ENCODE measurements around the gene ANGPT4.
A peak's percentile ranks its signal among the peaks of the same experiment; 100 is the strongest.

ANGPT4 gene

GRCh38 chr20:836190-836589, 79.9 kb downstream of the ANGPT4 start:
- no peak for DNase-seq (ENCODE audit: low read depth, low spot score)
- H3K9ac ChIP-seq (ENCODE audit: insufficient read length) = no peak overlapping the region
- H3K4me3 ChIP-seq = no peak overlapping the region
- no peak overlapping the region for H3K27ac ChIP-seq
- TF ChIP-seq EZH2 (IDR thresholded peaks at IDR 0.05) = no peak
- no peaks in the 10 kb centered on the region for H3K36me3 ChIP-seq (ENCODE audit: insufficient read depth, low read length)
- no peaks in the 10 kb centered on the region for H3K9me3 ChIP-seq (ENCODE audit: low read depth, low read length)

- Histone ChIP-seq H3K9ac (ENCODE audit: insufficient read length) (no peak overlapping the region), H3K27ac (no peak overlapping the region), H3K36me3 (ENCODE audit: insufficient read depth, low read length) (no peaks in the 10 kb centered on the region), H3K4me3 (no peak overlapping the region), H3K9me3 (ENCODE audit: low read depth, low read length) (no peaks in the 10 kb centered on the region)
- TF ChIP-seq POLR2AphosphoS5 (IDR thresholded peaks at IDR 0.05; ENCODE audit: borderline replicate concordance, low read depth, low read length) (no peak), EZH2 (IDR thresholded peaks at IDR 0.05) (no peak), FOXP2 (optimal IDR thresholded peaks at IDR 0.05; ENCODE audit: control extremely low read depth, extremely low read length, insufficient read depth) (no peak)
- no peak for DNase-seq (ENCODE audit: low read depth, low spot score)
Measured at GRCh38 chr20:835608-836045, 80.5 kb downstream of the ANGPT4 start.

GRCh38 chr20:834151-834746, 81.9 kb downstream of the ANGPT4 start:
- Histone ChIP-seq H3K27ac (no peak overlapping the region), H3K9me3 (ENCODE audit: low read depth, low read length) (no peaks in the 10 kb centered on the region), H3K9ac (ENCODE audit: insufficient read length) (peak overlapping the region; percentile 85), H3K4me3 (peak overlapping the region; percentile 90), H3K36me3 (ENCODE audit: insufficient read depth, low read length) (no peaks in the 10 kb centered on the region)
- no peak for DNase-seq (ENCODE audit: low read depth, low spot score)
- no peak for TF ChIP-seq FOXP2 (optimal IDR thresholded peaks at IDR 0.05; ENCODE audit: control extremely low read depth, extremely low read length, insufficient read depth)
- TF ChIP-seq EZH2 (IDR thresholded peaks at IDR 0.05) = no peak
- no peak for TF ChIP-seq POLR2AphosphoS5 (IDR thresholded peaks at IDR 0.05; ENCODE audit: borderline replicate concordance, low read depth, low read length)

- Histone ChIP-seq H3K27ac (peak within 1 kb of the TSS; percentile 90), H3K9me3 (ENCODE audit: low read depth, low read length) (no peaks in the 10 kb centered on the region), H3K4me3 (peak within 1 kb of the TSS; percentile 90), H3K36me3 (ENCODE audit: insufficient read depth, low read length) (no peaks in the 10 kb centered on the region), H3K9ac (ENCODE audit: insufficient read length) (peak within 1 kb of the TSS; percentile 85)
- TF ChIP-seq FOXP2 (optimal IDR thresholded peaks at IDR 0.05; ENCODE audit: control extremely low read depth, extremely low read length, insufficient read depth) (peak; percentile 34), EZH2 (IDR thresholded peaks at IDR 0.05) (no peak), POLR2AphosphoS5 (IDR thresholded peaks at IDR 0.05; ENCODE audit: borderline replicate concordance, low read depth, low read length) (peak; percentile 59; the same call in 1 of the 2 replicates)
- DNase-seq (ENCODE audit: low read depth, low spot score) = peak; percentile 37
Measured at GRCh38 chr20:833450-834150, 82.5 kb downstream of the ANGPT4 start, which contains the start of gene FAM110A. FAM110A (plus strand) TSS chr20:833715; CDS start chr20:844805, 11,090 bp downstream.

GRCh38 chr20:833121-833449, 83.0 kb downstream of the ANGPT4 start:
- Histone ChIP-seq H3K9ac (ENCODE audit: insufficient read length) (peak overlapping the region; percentile 47), H3K9me3 (ENCODE audit: low read depth, low read length) (no peaks in the 10 kb centered on the region), H3K27ac (peak overlapping the region; percentile 90), H3K4me3 (peak overlapping the region; percentile 90), H3K36me3 (ENCODE audit: insufficient read depth, low read length) (no peaks in the 10 kb centered on the region)
- DNase-seq (ENCODE audit: low read depth, low spot score) = peak; percentile 32
- no peak for TF ChIP-seq FOXP2 (optimal IDR thresholded peaks at IDR 0.05; ENCODE audit: control extremely low read depth, extremely low read length, insufficient read depth)
- no peak for TF ChIP-seq POLR2AphosphoS5 (IDR thresholded peaks at IDR 0.05; ENCODE audit: borderline replicate concordance, low read depth, low read length)
- no peak for TF ChIP-seq EZH2 (IDR thresholded peaks at IDR 0.05)

GRCh38 chr20:831956-832355, 84.2 kb downstream of the ANGPT4 start:
- DNase-seq (ENCODE audit: low read depth, low spot score) = no peak
- Histone ChIP-seq H3K9ac (ENCODE audit: insufficient read length) (no peak overlapping the region), H3K4me3 (no peak overlapping the region), H3K27ac (no peak overlapping the region), H3K9me3 (ENCODE audit: low read depth, low read length) (no peaks in the 10 kb centered on the region), H3K36me3 (ENCODE audit: insufficient read depth, low read length) (no peaks in the 10 kb centered on the region)
- TF ChIP-seq FOXP2 (optimal IDR thresholded peaks at IDR 0.05; ENCODE audit: control extremely low read depth, extremely low read length, insufficient read depth) (no peak), EZH2 (IDR thresholded peaks at IDR 0.05) (no peak), POLR2AphosphoS5 (IDR thresholded peaks at IDR 0.05; ENCODE audit: borderline replicate concordance, low read depth, low read length) (no peak)

- H3K9me3 ChIP-seq (ENCODE audit: low read depth, low read length) = no peaks in the 10 kb centered on the region
- no peak overlapping the region for H3K27ac ChIP-seq
- TF ChIP-seq EZH2 (IDR thresholded peaks at IDR 0.05) = no peak
- no peak for TF ChIP-seq FOXP2 (optimal IDR thresholded peaks at IDR 0.05; ENCODE audit: control extremely low read depth, extremely low read length, insufficient read depth)
- no peak for TF ChIP-seq POLR2AphosphoS5 (IDR thresholded peaks at IDR 0.05; ENCODE audit: borderline replicate concordance, low read depth, low read length)
- no peak overlapping the region for H3K4me3 ChIP-seq
- no peak overlapping the region for H3K9ac ChIP-seq (ENCODE audit: insufficient read length)
- H3K36me3 ChIP-seq (ENCODE audit: insufficient read depth, low read length) = no peaks in the 10 kb centered on the region
- DNase-seq (ENCODE audit: low read depth, low spot score) = no peak
Measured at GRCh38 chr20:831251-831650, 84.9 kb downstream of the ANGPT4 start.

GRCh38 chr20:830011-830521, 86.1 kb downstream of the ANGPT4 start:
- H3K27ac ChIP-seq = no peak overlapping the region
- H3K9me3 ChIP-seq (ENCODE audit: low read depth, low read length) = no peaks in the 10 kb centered on the region
- no peak for DNase-seq (ENCODE audit: low read depth, low spot score)
- no peak overlapping the region for H3K4me3 ChIP-seq
- TF ChIP-seq EZH2 (IDR thresholded peaks at IDR 0.05) = no peak
- no peak for TF ChIP-seq FOXP2 (optimal IDR thresholded peaks at IDR 0.05; ENCODE audit: control extremely low read depth, extremely low read length, insufficient read depth)
- no peak for TF ChIP-seq POLR2AphosphoS5 (IDR thresholded peaks at IDR 0.05; ENCODE audit: borderline replicate concordance, low read depth, low read length)
- H3K36me3 ChIP-seq (ENCODE audit: insufficient read depth, low read length) = no peaks in the 10 kb centered on the region
- H3K9ac ChIP-seq (ENCODE audit: insufficient read length) = no peak overlapping the region

All from SK-N-MC (cell line).